Right atrium auricular region (tissue), 2 donors: ENCODE measurements around the gene NR2F2. TPM values are rescaled to one million over a fixed set of nuclear protein-coding genes. Genes with fewer than 3 reads are reported as not detected.

ENCODE experiments used
- DNase-seq: peaks from one replicate; pipeline ENCODE4 v3.0.0-alpha.2; 2019; ENCODE audit warnings: low spot score
- H3K27ac ChIP-seq, 2 donors: fragments of 200-600 bp; sonication (generic); 1 replicate in 1 of 2; 2 replicates in 1 of 2; pipeline ENCODE4 v1.5.1; 2016 to 2019
- H3K27me3 ChIP-seq, 2 donors: fragments of 200-600 bp; sonication (generic); one replicate each; pipeline versions ENCODE4 v1.5.1 to v1.6.0; 2017 to 2019
- H3K36me3 ChIP-seq: fragments of 200-600 bp; sonication (generic); one replicate; pipeline ENCODE4 v1.5.1; 2016
- H3K4me1 ChIP-seq, 2 donors: fragments of 200-600 bp; sonication (generic); one replicate each; pipeline versions ENCODE4 v1.5.1 to v1.6.0; 2017 to 2019
- H3K4me3 ChIP-seq, 2 donors: fragments of 200-600 bp; sonication (generic); 1 replicate in 1 of 2; 2 replicates in 1 of 2; pipeline ENCODE4 v1.5.1; 2017 to 2019; ENCODE audit warnings: mild to moderate bottlenecking in 1 of 2, moderate library complexity in 1 of 2
- H3K9me3 ChIP-seq, 2 donors: fragments of 200-600 bp; sonication (generic); one replicate each; pipeline ENCODE4 v1.5.1; 2019
- CTCF ChIP-seq, 2 donors: fragments of 200-600 bp; sonication (generic); IDR thresholded peaks; one replicate each; pipeline ENCODE4 v1.5.1; 2019; ENCODE audit warnings: antibody characterized with exemption in 2 of 2
- total RNA-seq, 2 donors: library from RNA; depleted of rRNA; stranded (reverse); fragments of >200 nt; gene quantifications; one replicate each; pipeline ENCODE4 v1.1.0, GENCODE V29; 2016

NR2F2 gene
- total RNA-seq, 2 donors from 2014 or later, result 25.0 to 26.7 TPM

DNA sequence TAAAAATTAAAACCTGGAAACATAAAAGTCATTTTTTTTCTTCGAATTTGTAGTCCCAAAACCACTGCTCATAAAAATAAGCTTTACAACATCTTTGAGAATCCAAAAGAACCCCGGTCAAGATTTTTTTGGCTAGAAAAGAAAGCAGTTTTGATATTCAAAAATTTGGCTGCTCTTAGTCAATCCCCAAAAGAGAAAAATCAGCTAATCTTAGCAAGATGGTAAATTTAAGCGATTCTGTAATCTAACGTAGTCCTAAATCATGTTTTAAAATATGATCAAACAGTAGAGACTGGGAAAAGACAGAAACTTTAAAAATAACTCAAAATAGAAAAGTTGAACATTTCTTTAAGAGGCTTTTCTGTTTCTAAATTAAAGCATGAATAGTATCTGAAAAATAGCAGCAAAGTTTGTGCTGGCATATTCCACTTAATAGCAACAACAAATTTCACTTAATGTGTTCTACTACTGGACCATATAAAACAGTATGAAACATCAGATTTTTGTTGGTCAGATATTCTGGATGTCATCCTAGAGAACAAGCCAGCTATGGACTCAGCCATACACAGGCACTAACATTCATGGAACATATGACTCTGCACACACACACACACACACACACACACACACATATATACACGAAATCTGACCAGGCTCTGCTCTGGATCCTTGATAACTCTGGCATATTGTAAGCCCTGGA lies 19.1 kb upstream of the NR2F2 start:
- Histone ChIP-seq H3K4me1 (peaks cover 0 to 28% of the 10 kb centered on the region in 2 donors), H3K36me3 (no peaks in the 10 kb centered on the region), H3K27me3 (no peaks in the 10 kb centered on the region), H3K4me3 (no peak overlapping the region), H3K27ac (peak overlapping the region in 1 of 2 donors; percentile 14), H3K9me3 (no peaks in the 10 kb centered on the region)
- no peak for DNase-seq
- no peak for TF ChIP-seq CTCF (IDR thresholded peaks at IDR 0.05)

GRCh38 chr15:96311956-96312294 lies 18.6 kb upstream of the NR2F2 start:
- H3K27me3 ChIP-seq, result no peaks in the 10 kb centered on the region
- H3K9me3 ChIP-seq, result no peaks in the 10 kb centered on the region
- TF ChIP-seq CTCF (IDR thresholded peaks at IDR 0.05), result no peak
- H3K4me3 ChIP-seq, result no peak overlapping the region
- DNase-seq, result no peak
- H3K4me1 ChIP-seq, result peaks cover 0 to 28% of the 10 kb centered on the region in 2 donors
- no peak overlapping the region for H3K27ac ChIP-seq
- H3K36me3 ChIP-seq, result no peaks in the 10 kb centered on the region

DNA sequence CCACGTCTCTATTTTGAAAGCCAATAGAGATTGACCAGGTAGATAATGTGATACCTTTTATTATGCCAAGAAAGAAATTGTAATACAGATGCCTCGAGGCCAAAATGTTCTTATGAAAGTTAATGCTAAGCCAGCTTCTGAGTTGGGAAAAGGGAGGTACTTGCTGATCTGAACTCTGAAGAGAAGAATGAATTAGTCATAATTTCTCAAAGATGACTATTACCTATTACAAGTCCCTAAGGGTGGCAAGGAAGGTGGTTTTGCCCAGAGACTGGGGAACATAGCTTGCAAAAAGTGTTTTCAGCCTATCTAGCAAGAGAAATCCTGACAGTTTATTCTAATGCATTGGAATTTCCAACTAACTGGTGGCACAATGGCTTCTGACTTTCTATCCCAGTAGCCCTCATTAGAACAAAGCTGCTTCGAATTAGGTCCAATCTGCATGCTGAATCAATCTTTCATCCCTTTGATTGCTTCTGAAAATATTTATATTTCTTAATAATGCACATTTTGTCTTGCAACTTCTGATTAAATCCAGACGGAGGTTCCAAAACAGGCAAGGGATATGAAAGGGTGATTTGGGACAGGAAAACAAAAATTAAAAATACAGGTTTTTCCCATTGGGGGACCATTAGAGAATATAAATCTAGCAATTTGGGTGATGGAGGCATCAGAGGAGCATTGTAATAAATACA lies 17.7 kb upstream of the NR2F2 start:
- Histone ChIP-seq H3K36me3 (no peaks in the 10 kb centered on the region), H3K27ac (no peak overlapping the region), H3K9me3 (no peaks in the 10 kb centered on the region), H3K4me3 (no peak overlapping the region), H3K27me3 (no peaks in the 10 kb centered on the region), H3K4me1 (peaks cover 0 to 28% of the 10 kb centered on the region in 2 donors)
- no peak for TF ChIP-seq CTCF (IDR thresholded peaks at IDR 0.05)
- no peak for DNase-seq

GRCh38 chr15:96314518-96314917 lies 16.0 kb upstream of the NR2F2 start:
- no peak overlapping the region for H3K4me3 ChIP-seq
- H3K27ac ChIP-seq, result peak overlapping the region in 1 of 2 donors; percentile 20
- no peaks in the 10 kb centered on the region for H3K36me3 ChIP-seq
- H3K9me3 ChIP-seq, result no peaks in the 10 kb centered on the region
- H3K27me3 ChIP-seq, result no peaks in the 10 kb centered on the region
- no peak for DNase-seq
- TF ChIP-seq CTCF (IDR thresholded peaks at IDR 0.05), result no peak
- H3K4me1 ChIP-seq, result peaks cover 0 to 14% of the 10 kb centered on the region in 2 donors

DNA sequence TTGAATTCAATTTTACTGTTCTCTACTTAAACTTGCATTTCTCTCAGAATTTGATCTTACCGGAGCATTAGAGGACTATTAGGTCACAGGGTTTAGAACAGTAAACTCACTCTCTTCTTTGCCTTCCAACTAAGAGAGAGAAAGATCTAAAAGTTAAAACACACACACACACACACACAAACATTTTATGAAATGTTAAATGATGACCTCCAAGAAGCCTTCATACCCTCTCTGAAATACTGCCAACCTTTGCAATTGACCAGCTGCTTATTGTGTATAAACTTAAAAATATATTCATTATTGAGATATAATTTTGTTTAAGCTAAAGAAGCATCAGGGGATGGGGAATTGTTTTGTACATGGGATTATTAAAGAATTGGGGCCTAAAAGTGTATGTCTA lies 15.5 kb upstream of the NR2F2 start:
- H3K4me1 ChIP-seq, result peaks cover 0 to 14% of the 10 kb centered on the region in 2 donors
- H3K4me3 ChIP-seq, result no peak overlapping the region
- H3K36me3 ChIP-seq, result no peaks in the 10 kb centered on the region
- no peak for TF ChIP-seq CTCF (IDR thresholded peaks at IDR 0.05)
- peak overlapping the region in 1 of 2 donors; percentile 20 for H3K27ac ChIP-seq
- H3K9me3 ChIP-seq, result no peaks in the 10 kb centered on the region
- H3K27me3 ChIP-seq, result no peaks in the 10 kb centered on the region
- DNase-seq, result no peak
